SU-DHL-6 (cell line): ENCODE data around the gene PRRC2C.
A peak's percentile ranks its signal among the peaks of the same experiment; 100 is the strongest.

Experiments
- H2AFZ ChIP-seq: fragments of 200-600 bp; sonication (generic); 2 replicates; pipeline ENCODE4 v1.6.1; 2014; ENCODE audit warnings: low read depth, mild to moderate bottlenecking, moderate library complexity, mixed read lengths, antibody characterized with exemption, low read length; ENCODE audit not compliant: severe bottlenecking
- H3F3A ChIP-seq: fragments of 200-600 bp; shearing (Covaris generic); 2 replicates; pipeline ENCODE4 v1.6.0; 2016; ENCODE audit warnings: antibody characterized with exemption, mild to moderate bottlenecking; ENCODE audit not compliant: insufficient read depth
- H3K27ac ChIP-seq: fragments of 200-600 bp; sonication (generic); 2 replicates; pipeline ENCODE4 v1.5.1; 2016; ENCODE audit warnings: low read depth, mild to moderate bottlenecking, low read length, moderate library complexity, mixed read lengths
- H3K27me3 ChIP-seq: fragments of 200-600 bp; sonication (generic), shearing (Covaris generic); 2 replicates; pipeline ENCODE4 v1.6.0; 2014; ENCODE audit warnings: mild to moderate bottlenecking, low read length
- H3K36me3 ChIP-seq: fragments of 200-600 bp; sonication (generic); 2 replicates; pipeline ENCODE4 v1.6.1; 2014; ENCODE audit warnings: mild to moderate bottlenecking, low read length, mixed read lengths
- H3K4me2 ChIP-seq: fragments of 300-600, 200-600 bp; shearing (Covaris generic), sonication (generic); 2 replicates; pipeline ENCODE4 v1.6.0; 2014; ENCODE audit warnings: low read length, low read depth, mild to moderate bottlenecking; ENCODE audit not compliant: poor library complexity, severe bottlenecking
- H3K4me3 ChIP-seq: fragments of 200-600 bp; sonication (generic); 2 replicates; pipeline ENCODE4 v1.5.1; 2014; ENCODE audit warnings: antibody characterized with exemption, low read length, mild to moderate bottlenecking, mixed read lengths; ENCODE audit not compliant: insufficient read depth, poor library complexity, severe bottlenecking
- H3K79me2 ChIP-seq: fragments of 200-600 bp; sonication (generic); 2 replicates; pipeline ENCODE4 v1.6.1; 2014; ENCODE audit warnings: mild to moderate bottlenecking, low read length, moderate library complexity; ENCODE audit not compliant: insufficient read depth
- H3K9ac ChIP-seq: fragments of 200-600 bp; sonication (generic); 2 replicates; pipeline ENCODE4 v1.7.0; 2014; ENCODE audit warnings: mild to moderate bottlenecking, low read length
- H3K9me2 ChIP-seq: fragments of 200-600 bp; sonication (generic); replicated peaks from 2 replicates; pipeline ENCODE4 v1.6.1; 2014; ENCODE audit warnings: low read length; ENCODE audit not compliant: insufficient read depth
- H3K9me3 ChIP-seq: fragments of 200-600 bp; sonication (generic); 2 replicates; pipeline ENCODE4 v1.6.1; 2014; ENCODE audit warnings: low read length, mixed read lengths; ENCODE audit not compliant: insufficient read depth
- H4K20me1 ChIP-seq: fragments of 200-600 bp; sonication (generic); 2 replicates; pipeline ENCODE4 v1.6.1; 2014; ENCODE audit warnings: low read depth, mild to moderate bottlenecking, antibody characterized with exemption, low read length, moderate library complexity, mixed read lengths
- CTCF ChIP-seq: fragments of 200-600 bp; sonication (generic); IDR thresholded peaks from one replicate; pipeline ENCODE4 v1.5.1; 2017; ENCODE audit warnings: antibody characterized with exemption, mild to moderate bottlenecking, low read length, moderate library complexity; ENCODE audit not compliant: insufficient read depth, poor library complexity, severe bottlenecking
- EZH2phosphoT487 ChIP-seq: fragments of 200-600 bp; sonication (generic), shearing (Covaris generic); conservative IDR thresholded peaks from 2 replicates; pipeline ENCODE4 v1.6.1; 2018; ENCODE audit warnings: mild to moderate bottlenecking, antibody characterized with exemption, low read length, moderate library complexity, mixed read lengths

Gene PRRC2C

GRCh38 chr1:171494076-171494475 is 8.7 kb downstream of the PRRC2C start:
- Histone ChIP-seq H4K20me1 (peaks cover 82% of the 10 kb centered on the region), H3K9ac (no peak overlapping the region), H2AFZ (no peak overlapping the region), H3K4me2 (peak overlapping the region; percentile 20), H3F3A (no peaks in the 10 kb centered on the region), H3K36me3 (peaks cover 8% of the 10 kb centered on the region; the same call in 1 of the 2 replicates), H3K9me3 (no peaks in the 10 kb centered on the region), H3K4me3 (no peak overlapping the region), H3K79me2 (peaks cover 100% of the 10 kb centered on the region), H3K27ac (no peak overlapping the region), H3K27me3 (no peaks in the 10 kb centered on the region), H3K9me2 (no peaks in the 10 kb centered on the region)
- TF ChIP-seq CTCF = no peak
- no peak for TF ChIP-seq EZH2phosphoT487

GRCh38 chr1:171495444-171495843 is 10.1 kb downstream of the PRRC2C start:
- Histone ChIP-seq H3K9me3 (no peaks in the 10 kb centered on the region), H3K4me3 (no peak overlapping the region), H3F3A (no peaks in the 10 kb centered on the region), H3K27me3 (no peaks in the 10 kb centered on the region), H2AFZ (no peak overlapping the region), H3K9me2 (no peaks in the 10 kb centered on the region), H3K27ac (no peak overlapping the region), H4K20me1 (peaks cover 81% of the 10 kb centered on the region), H3K79me2 (peaks cover 100% of the 10 kb centered on the region), H3K9ac (no peak overlapping the region), H3K36me3 (peaks cover 11% of the 10 kb centered on the region; the same call in 1 of the 2 replicates), H3K4me2 (no peak overlapping the region)
- TF ChIP-seq CTCF = no peak
- no peak for TF ChIP-seq EZH2phosphoT487

- Histone ChIP-seq H3K4me3 (no peak overlapping the region), H3K36me3 (peaks cover 4% of the 10 kb centered on the region; the same call in 1 of the 2 replicates), H2AFZ (no peak overlapping the region), H3F3A (no peaks in the 10 kb centered on the region), H3K9me3 (no peaks in the 10 kb centered on the region), H3K27me3 (no peaks in the 10 kb centered on the region), H4K20me1 (peaks cover 79% of the 10 kb centered on the region), H3K4me2 (no peak overlapping the region), H3K27ac (no peak overlapping the region), H3K79me2 (peaks cover 100% of the 10 kb centered on the region), H3K9ac (no peak overlapping the region), H3K9me2 (no peaks in the 10 kb centered on the region)
- no peak for TF ChIP-seq CTCF
- no peak for TF ChIP-seq EZH2phosphoT487
Observed at GRCh38 chr1:171500304-171500703, 15.0 kb downstream of the PRRC2C start.
